VCaP (cell line): ENCODE results near the gene SMCO2.

ENCODE experiments used
- H3K27ac ChIP-seq: fragments of 450-650 bp; 2 replicates; pipeline ENCODE4 v1.5.1; 2017
- TF ChIP-seq, protein P1 (sequence below): fragments of 450-650 bp; conservative IDR thresholded peaks from 2 replicates; pipeline ENCODE4 v1.5.1; 2017; ENCODE audit warnings: mild to moderate bottlenecking, moderate library complexity

SMCO2 gene

GRCh38 chr12:27548301-27549199 is 102.0 kb downstream of the SMCO2 start:
- H3K27ac ChIP-seq = no peak overlapping the region
- TF ChIP-seq, protein P1, sequence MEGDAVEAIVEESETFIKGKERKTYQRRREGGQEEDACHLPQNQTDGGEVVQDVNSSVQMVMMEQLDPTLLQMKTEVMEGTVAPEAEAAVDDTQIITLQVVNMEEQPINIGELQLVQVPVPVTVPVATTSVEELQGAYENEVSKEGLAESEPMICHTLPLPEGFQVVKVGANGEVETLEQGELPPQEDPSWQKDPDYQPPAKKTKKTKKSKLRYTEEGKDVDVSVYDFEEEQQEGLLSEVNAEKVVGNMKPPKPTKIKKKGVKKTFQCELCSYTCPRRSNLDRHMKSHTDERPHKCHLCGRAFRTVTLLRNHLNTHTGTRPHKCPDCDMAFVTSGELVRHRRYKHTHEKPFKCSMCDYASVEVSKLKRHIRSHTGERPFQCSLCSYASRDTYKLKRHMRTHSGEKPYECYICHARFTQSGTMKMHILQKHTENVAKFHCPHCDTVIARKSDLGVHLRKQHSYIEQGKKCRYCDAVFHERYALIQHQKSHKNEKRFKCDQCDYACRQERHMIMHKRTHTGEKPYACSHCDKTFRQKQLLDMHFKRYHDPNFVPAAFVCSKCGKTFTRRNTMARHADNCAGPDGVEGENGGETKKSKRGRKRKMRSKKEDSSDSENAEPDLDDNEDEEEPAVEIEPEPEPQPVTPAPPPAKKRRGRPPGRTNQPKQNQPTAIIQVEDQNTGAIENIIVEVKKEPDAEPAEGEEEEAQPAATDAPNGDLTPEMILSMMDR = no peak

DNA sequence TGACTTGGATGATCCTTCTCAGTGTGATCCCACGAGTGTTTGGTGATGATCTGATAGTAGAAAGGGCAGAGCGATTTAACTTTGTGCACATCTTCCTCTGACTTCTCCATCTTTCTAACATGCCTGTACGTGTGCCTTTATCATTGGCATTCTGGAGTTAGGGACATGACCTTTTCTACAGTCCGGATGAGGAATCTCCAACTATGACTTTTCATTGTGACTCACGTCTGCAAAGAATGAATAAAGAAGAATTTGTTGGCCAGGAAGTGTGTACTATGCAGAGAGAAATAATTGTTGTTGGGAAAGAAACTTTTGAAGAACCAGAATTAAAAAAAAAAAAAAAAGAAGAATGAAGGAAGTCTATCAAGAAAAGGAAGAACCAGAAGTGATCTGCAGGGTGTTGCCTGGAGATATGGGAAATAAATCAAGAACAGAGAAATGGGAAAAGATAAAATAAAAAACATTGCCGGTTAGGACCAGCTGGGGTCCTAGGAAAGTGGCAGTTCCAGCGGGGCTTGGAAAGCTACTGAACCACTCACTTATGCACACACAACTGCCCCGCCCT is 102.8 kb downstream of the SMCO2 start:
- TF ChIP-seq, protein P1 = no peak
- H3K27ac ChIP-seq = no peak overlapping the region

- TF ChIP-seq, protein P1 = no peak
- peak overlapping the region; percentile 12; the same call in 1 of the 2 replicates for H3K27ac ChIP-seq
Measured at GRCh38 chr12:27549801-27550652, 103.5 kb downstream of the SMCO2 start.

- TF ChIP-seq, protein P1 = no peak
- H3K27ac ChIP-seq = 0 out of 2 replicates have a peak overlapping the region, but pooled peaks have one; percentile 12
Measured at GRCh38 chr12:27550653-27550975, 104.1 kb downstream of the SMCO2 start.

- TF ChIP-seq, protein P1 = no peak
- no peak overlapping the region for H3K27ac ChIP-seq
Measured at GRCh38 chr12:27551172-27551840, 104.8 kb downstream of the SMCO2 start.
